Activated CD8-positive, alpha-beta memory T cell treated with anti-CD3 and anti-CD28 coated beads, Interleukin-2, amount 50 U/mL, for 24 hours (primary cell): ENCODE data around the gene GIT2.
"Not testable (repeated sequence)": the region's sequence is repeated elsewhere in the genome, so short reads cannot be mapped to it uniquely, and the experiment has no call there.

Experiments
- DNase-seq: peaks from one replicate; pipeline ENCODE4 v3.0.0-alpha.2; 2020; ENCODE audit errors: extremely low read depth

GIT2 gene

GRCh38 chr12:109919456-109919855 lies 76.7 kb downstream of the GIT2 start:
- no peak for DNase-seq

- DNase-seq, result no peak
Observed at GRCh38 chr12:109916045-109916444, 80.1 kb downstream of the GIT2 start.

- no peak for DNase-seq
Observed at GRCh38 chr12:109915171-109916040, 80.8 kb downstream of the GIT2 start.

- no peak for DNase-seq
Observed at GRCh38 chr12:109914461-109914860, 81.7 kb downstream of the GIT2 start.

GRCh38 chr12:109912855-109913321 lies 83.3 kb downstream of the GIT2 start:
- no peak for DNase-seq

- DNase-seq, result no peak
Observed at GRCh38 chr12:109910969-109911348, 85.2 kb downstream of the GIT2 start.

- DNase-seq, result no peak
Observed at GRCh38 chr12:109910254-109910968, 85.8 kb downstream of the GIT2 start.

GRCh38 chr12:109905301-109905700 lies 90.9 kb downstream of the GIT2 start:
- no peak for DNase-seq

- DNase-seq, result no peak
Observed at GRCh38 chr12:109902891-109903418, 93.2 kb downstream of the GIT2 start.

GRCh38 chr12:109900752-109901580 lies 95.2 kb downstream of the GIT2 start:
- DNase-seq, result no peak

GRCh38 chr12:109899783-109900751 lies 96.1 kb downstream of the GIT2 start, which contains the start of gene TCHP:
Gene TCHP, plus strand, starts transcription at chr12:109900274. Its CDS starts 2,753 bp downstream, at chr12:109903027.
- DNase-seq, result peak; percentile 44

- DNase-seq, result not testable (repeated sequence)
Observed at GRCh38 chr12:109899345-109899744, 96.8 kb downstream of the GIT2 start.

GRCh38 chr12:109897029-109897428 lies 99.1 kb downstream of the GIT2 start:
- no peak for DNase-seq

- DNase-seq, result no peak
Observed at GRCh38 chr12:109896188-109896587, 100.0 kb downstream of the GIT2 start.

- DNase-seq, result no peak
Observed at GRCh38 chr12:109894939-109895338, 101.2 kb downstream of the GIT2 start.

GRCh38 chr12:109893261-109893995 lies 102.7 kb downstream of the GIT2 start:
- DNase-seq, result no peak

- no peak for DNase-seq
Observed at GRCh38 chr12:109892748-109893147, 103.4 kb downstream of the GIT2 start.

- no peak for DNase-seq
Observed at GRCh38 chr12:109892165-109892715, 103.9 kb downstream of the GIT2 start.

GRCh38 chr12:109891731-109892130 lies 104.4 kb downstream of the GIT2 start:
- not testable (repeated sequence) for DNase-seq
